ENCODE data around the gene CACNA1C.
A peak's percentile ranks its signal among the peaks of the same experiment; 100 is the strongest.

The CACNA1C gene

GRCh38 chr12:2212537-2212936 lies 159.8 kb downstream of the CACNA1C start:
- DNase-seq = no peak

- peak; percentile 8 for DNase-seq
Measured at GRCh38 chr12:2212971-2213869, 160.4 kb downstream of the CACNA1C start.

GRCh38 chr12:2214411-2214810 lies 161.6 kb downstream of the CACNA1C start:
- DNase-seq = no peak

- DNase-seq = no peak
Measured at GRCh38 chr12:2215709-2216560, 163.1 kb downstream of the CACNA1C start.

- DNase-seq = no peak
Measured at GRCh38 chr12:2218706-2219105, 165.9 kb downstream of the CACNA1C start.

GRCh38 chr12:2221030-2221621 lies 168.3 kb downstream of the CACNA1C start:
- no peak for DNase-seq

GRCh38 chr12:2222691-2223090 lies 169.9 kb downstream of the CACNA1C start:
- no peak for DNase-seq

GRCh38 chr12:2224961-2225360 lies 172.2 kb downstream of the CACNA1C start:
- DNase-seq = no peak

- no peak for DNase-seq
Measured at GRCh38 chr12:2225696-2226095, 172.9 kb downstream of the CACNA1C start.

- DNase-seq = no peak
Measured at GRCh38 chr12:2226641-2227040, 173.9 kb downstream of the CACNA1C start.

- DNase-seq = no peak
Measured at GRCh38 chr12:2227360-2227759, 174.6 kb downstream of the CACNA1C start.

- DNase-seq = no peak
Measured at GRCh38 chr12:2228535-2228934, 175.7 kb downstream of the CACNA1C start.

- DNase-seq = no peak
Measured at GRCh38 chr12:2229661-2230539, 177.1 kb downstream of the CACNA1C start.

GRCh38 chr12:2231011-2231595 lies 178.3 kb downstream of the CACNA1C start:
- no peak for DNase-seq

GRCh38 chr12:2231956-2232355 lies 179.2 kb downstream of the CACNA1C start:
- DNase-seq = no peak

GRCh38 chr12:2233034-2233433 lies 180.2 kb downstream of the CACNA1C start:
- DNase-seq = no peak

GRCh38 chr12:2234091-2234490 lies 181.3 kb downstream of the CACNA1C start:
- DNase-seq = no peak

- DNase-seq = no peak
Measured at GRCh38 chr12:2234646-2235350, 182.0 kb downstream of the CACNA1C start.

GRCh38 chr12:2236506-2237294 lies 183.9 kb downstream of the CACNA1C start:
- DNase-seq = no peak

GRCh38 chr12:2238111-2238510 lies 185.3 kb downstream of the CACNA1C start:
- DNase-seq = no peak

Measured in NCI-H1092 (cell line).